Measurements from ENCODE around the gene FPR3.

FPR3 gene

DNA sequence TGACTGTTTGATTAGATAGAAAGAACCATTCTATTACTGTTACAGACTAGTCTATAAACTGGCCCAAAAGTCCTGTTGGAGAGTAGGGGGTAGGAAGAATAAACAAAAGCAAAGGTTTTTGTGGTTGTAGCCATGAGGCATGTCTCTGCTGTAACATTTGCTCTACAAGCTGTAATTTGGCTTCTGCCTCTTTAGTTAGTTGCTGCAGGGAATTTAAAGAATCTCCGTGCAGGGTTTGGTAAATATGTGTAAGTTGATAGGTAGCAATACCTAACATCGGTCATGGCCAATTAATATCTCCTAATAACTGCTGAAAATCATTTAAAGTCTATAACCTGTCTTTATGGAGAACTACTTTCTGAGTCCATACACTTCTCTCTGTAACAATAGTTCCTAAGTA, 13.0 kb downstream of the FPR3 start:
- no peak for DNase-seq

GRCh38 chr19:51808333-51808986, 13.5 kb downstream of the FPR3 start:
- no peak for DNase-seq

DNA sequence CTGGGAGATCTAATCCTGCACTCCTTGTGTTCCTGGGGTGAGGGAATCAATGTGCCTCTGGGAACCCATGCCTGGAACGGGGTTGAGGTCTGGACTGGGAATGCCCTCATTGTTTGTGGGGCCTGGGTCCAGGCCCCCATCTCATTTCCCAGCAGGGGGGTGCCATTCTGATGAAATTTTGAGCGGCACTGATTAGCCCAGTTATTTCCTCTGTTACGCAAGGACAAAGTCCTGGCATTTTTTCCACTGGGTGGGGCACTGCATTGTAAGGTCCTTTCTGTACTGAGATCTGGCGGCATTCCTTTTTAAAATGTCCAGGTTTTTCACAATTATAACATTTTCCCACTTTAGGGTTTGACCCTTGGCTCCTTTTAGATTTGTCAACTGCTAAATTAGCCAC, 14.8 kb downstream of the FPR3 start:
- DNase-seq: no peak

DNA sequence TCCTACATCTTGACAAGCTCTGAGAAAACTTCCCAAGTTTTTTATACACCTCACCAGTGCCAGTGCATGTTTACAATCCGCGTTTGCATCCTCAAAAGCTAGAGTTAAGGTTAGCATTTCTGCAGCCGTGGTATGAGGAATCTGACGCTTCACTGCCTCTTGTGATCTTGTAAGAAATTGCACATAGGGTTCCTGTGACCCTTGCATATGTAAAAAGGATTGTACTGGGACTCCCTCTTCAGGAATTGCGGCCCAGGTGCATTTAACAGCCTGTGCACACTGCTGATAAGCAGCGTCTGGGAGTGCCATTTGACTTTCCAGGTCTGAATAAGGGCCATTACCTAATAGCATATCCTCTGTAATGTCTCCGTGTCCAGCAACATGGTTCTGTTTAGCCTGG, 15.3 kb downstream of the FPR3 start:
- no peak for DNase-seq

- no peak for DNase-seq
Measured at GRCh38 chr19:51811344-51811743, 16.4 kb downstream of the FPR3 start.

- DNase-seq: no peak
Measured at GRCh38 chr19:51815043-51815442, 20.1 kb downstream of the FPR3 start.

- no peak for DNase-seq
Measured at GRCh38 chr19:51816711-51817110, 21.8 kb downstream of the FPR3 start.

- DNase-seq: no peak
Measured at GRCh38 chr19:51820011-51820410, 25.1 kb downstream of the FPR3 start.

DNA sequence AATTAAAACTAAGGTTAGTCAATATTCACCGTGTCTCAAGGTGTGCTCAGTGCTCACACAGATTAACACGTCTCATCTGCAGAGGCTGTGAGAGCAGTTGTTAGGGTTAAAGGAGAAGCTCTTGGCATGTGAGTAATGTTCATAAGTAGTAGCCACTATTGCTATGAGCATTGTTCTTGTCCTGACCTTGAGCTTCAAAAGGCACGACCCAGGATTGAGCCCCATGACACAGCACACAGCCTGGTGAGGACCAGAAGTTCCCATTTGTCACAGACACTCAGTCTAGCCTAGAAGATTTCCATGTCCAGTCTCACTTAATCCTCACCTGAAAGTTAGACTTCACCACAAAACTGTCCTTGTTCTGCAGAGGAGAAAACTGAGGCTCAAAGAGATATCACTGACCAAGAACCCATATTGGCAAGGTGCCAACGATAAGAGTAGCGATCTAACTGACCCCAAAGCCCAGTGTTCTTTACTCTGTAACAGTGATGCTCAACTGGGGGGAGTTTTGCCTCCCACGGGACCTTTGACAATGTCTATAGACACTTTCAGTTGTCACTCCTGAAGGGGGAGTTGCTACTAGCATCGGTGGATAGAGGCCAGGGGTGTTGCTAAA, 26.0 kb downstream of the FPR3 start:
- DNase-seq: no peak

DNA sequence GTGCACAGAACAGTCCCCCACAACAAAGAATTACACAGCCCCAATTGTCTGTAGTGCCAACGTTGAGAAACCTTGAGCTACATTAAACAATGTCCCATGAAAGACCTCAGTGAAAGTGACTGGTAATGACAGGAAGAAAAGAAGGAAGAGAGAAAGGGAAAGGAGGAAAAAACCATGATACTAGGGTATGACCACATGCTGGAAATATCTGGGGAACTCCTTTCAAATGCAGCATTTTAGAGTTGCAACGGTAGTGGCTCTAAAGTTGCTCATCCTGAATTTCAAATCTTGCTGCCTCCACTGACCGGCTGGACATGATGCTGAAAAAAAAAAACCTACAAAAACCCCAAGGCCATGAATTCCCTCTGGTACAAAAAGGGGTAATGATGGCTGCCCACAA, 26.5 kb downstream of the FPR3 start:
- no peak for DNase-seq

DNA sequence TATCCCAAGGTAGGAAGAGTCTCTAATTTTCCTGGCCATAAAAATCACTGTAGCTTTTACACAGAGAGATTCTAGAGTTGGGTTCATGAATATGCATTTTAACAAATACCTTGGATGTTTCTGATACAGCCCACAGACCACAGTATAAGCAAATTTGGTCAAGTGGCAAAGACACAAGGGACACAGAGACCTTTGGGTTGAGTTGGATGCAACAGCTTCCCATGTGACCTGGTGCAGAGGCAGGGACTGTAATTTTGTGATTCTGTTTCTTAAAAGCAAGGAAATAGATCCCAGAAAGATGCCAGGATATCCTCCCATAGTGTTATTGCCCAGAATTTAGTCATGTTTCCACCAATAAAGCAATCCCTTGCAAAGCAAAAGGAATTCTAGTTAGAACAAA, 27.0 kb downstream of the FPR3 start:
- no peak for DNase-seq

DNA sequence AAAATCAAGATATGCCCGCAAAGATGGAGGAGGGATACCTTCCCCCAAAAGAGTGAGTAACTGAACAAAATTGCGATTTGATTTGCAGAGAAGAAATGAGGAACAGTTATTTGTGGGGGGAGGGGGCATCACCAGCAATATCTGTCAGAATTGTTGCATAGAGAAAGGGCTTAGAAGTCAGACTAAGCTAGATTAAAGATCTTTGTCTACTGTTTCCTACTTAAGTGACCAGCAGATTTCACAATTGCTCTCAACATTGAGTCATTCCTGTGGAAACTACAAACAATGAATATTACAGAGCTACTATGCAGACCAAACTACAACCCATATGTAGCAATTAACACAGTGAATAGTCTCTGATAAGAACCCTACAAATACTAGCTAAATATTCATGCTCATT, 27.4 kb downstream of the FPR3 start:
- no peak for DNase-seq

DNA sequence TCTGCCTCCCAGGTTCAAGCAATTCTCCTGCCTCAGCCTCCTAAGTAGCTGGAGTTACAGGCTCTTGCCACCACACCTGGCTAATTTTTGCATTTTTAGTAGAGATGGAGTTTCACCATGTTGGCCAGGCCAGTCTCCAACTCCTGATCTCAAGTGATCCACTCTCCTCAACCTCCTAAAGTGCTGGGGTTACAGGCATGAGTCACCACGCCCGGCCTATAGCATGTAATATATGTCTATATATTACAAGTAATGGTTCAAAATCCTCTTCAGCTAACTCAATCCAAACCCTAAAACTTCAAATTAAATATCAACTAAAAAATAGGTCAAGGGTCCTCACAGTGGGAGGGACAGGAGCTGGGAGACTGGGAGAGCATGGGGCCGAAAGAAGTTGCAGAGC, 28.0 kb downstream of the FPR3 start:
- no peak for DNase-seq

GRCh38 chr19:51824281-51825005, 29.5 kb downstream of the FPR3 start:
- no peak for DNase-seq

- DNase-seq: no peak
Measured at GRCh38 chr19:51830274-51830673, 35.3 kb downstream of the FPR3 start.

DNA sequence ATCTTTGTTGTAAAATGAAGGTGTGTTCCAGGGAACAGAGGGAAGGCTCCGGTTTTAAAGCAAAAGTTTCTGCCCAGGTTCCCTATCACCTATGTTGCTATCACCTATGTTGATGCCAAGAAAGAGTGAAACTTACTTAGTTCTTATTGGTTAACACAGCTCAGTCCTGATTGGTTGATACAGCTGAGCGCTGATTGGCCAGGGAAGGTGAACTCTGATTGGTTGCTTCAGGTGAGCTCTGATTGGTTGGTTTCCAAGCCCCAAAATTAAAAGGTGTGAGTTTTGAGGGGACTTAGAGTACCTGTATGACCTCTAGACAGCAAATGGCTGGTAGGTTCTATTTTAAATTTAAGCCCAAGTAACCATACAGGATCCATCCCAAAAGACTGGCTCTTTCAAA, 42.2 kb downstream of the FPR3 start:
- DNase-seq: no peak

- DNase-seq: no peak
Measured at GRCh38 chr19:51861870-51862622, 67.1 kb downstream of the FPR3 start.

GRCh38 chr19:51873097-51873496, 78.1 kb downstream of the FPR3 start:
- DNase-seq: no peak

Measured in stimulated activated CD4-positive, alpha-beta T cell treated with anti-CD3 and anti-CD28 coated beads, Interleukin-12 subunit alpha, Interleukin-12 subunit beta, amount 100 ng/mL, for 4 hours (primary cell).